H1 (cell line): Measurements from ENCODE around the gene LPAR2. TPM values are rescaled to one million over a fixed set of nuclear protein-coding genes. Genes with fewer than 3 reads are reported as not detected.

Source experiments
- CTCF ChIA-PET: fragments of 300-600 bp; sonication (Branson Sonifier 250); formaldehyde crosslinking; loops from one replicate; lab custom pipeline; 2021; ENCODE audit not compliant: partially characterized antibody; lab: Charles Lee
- POLR2A ChIA-PET: fragments of 300-600 bp; sonication (Branson Sonifier 250); formaldehyde crosslinking; loops from one replicate; lab custom pipeline; 2021; ENCODE audit warnings: inconsistent platforms; ENCODE audit not compliant: partially characterized antibody; lab: Charles Lee
- DNase-seq, 2 experiments: peaks; one replicate each; pipeline versions ENCODE4 v3.0.0 to v3.0.0-alpha.2; 2010 to 2022; ENCODE audit warnings: low spot score in 2 of 2, low read depth in 1 of 2, mixed read lengths in 1 of 2
- FAIRE-seq: peaks from 2 replicates; lab custom pipeline; 2011; peaks lifted over from hg19 to GRCh38; lab: Jason Lieb, UNC
- H2AFZ ChIP-seq: 2 replicates; pipeline ENCODE4 v1.8.1; 2012; ENCODE audit warnings: low read length, inconsistent platforms
- H2AK5ac ChIP-seq: 2 replicates; pipeline ENCODE4 v1.6.1; 2013; ENCODE audit warnings: low read depth, low read length
- H2BK120ac ChIP-seq: replicated peaks from 2 replicates; pipeline ENCODE3; 2013; ENCODE audit warnings: low read depth, low read length, inconsistent platforms
- H2BK12ac ChIP-seq: 2 replicates; pipeline ENCODE4 v1.6.1; 2013; ENCODE audit warnings: low read depth, low read length
- H2BK15ac ChIP-seq: 2 replicates; pipeline ENCODE4 v1.6.1; 2013; ENCODE audit warnings: low read length
- H2BK20ac ChIP-seq: 2 replicates; pipeline ENCODE4 v1.6.1; 2013; ENCODE audit warnings: low read length
- H2BK5ac ChIP-seq: 2 replicates; pipeline ENCODE4 v1.6.1; 2013; ENCODE audit warnings: low read depth, low read length
- H3K14ac ChIP-seq: 2 replicates; pipeline ENCODE4 v1.6.1; 2013; ENCODE audit warnings: inconsistent platforms; ENCODE audit not compliant: insufficient read length
- H3K18ac ChIP-seq: 2 replicates; pipeline ENCODE4 v1.6.1; 2013; ENCODE audit warnings: low read length; ENCODE audit errors: extremely low read depth
- H3K23ac ChIP-seq: 2 replicates; pipeline ENCODE4 v1.6.1; 2013; ENCODE audit warnings: inconsistent platforms; ENCODE audit not compliant: insufficient read length
- H3K23me2 ChIP-seq: 2 replicates; pipeline ENCODE4 v1.6.1; 2013; ENCODE audit warnings: low read depth, low read length
- H3K27ac ChIP-seq: 2 replicates; pipeline ENCODE4 v1.6.1; 2011; ENCODE audit warnings: low read depth, low read length, inconsistent platforms
- H3K27me3 ChIP-seq, 4 experiments: replicated peaks in 1 of 4; 1 replicate in 1 of 4; 2 replicates in 3 of 4; pipeline versions ENCODE4 v1.6.1 to v1.8.1; 2011 to 2013; ENCODE audit warnings: low read length in 3 of 4, mild to moderate bottlenecking in 3 of 4, inconsistent platforms in 2 of 4, mixed read lengths in 2 of 4, moderate library complexity in 1 of 4; ENCODE audit not compliant: control insufficient read depth in 3 of 4, insufficient read depth in 3 of 4; ENCODE audit errors: extremely low read depth in 1 of 4
- H3K36me3 ChIP-seq, 4 experiments: 2 replicates each; pipeline versions ENCODE4 v1.6.1 to v1.8.1; 2011 to 2013; ENCODE audit warnings: mild to moderate bottlenecking in 4 of 4, low read length in 3 of 4, moderate library complexity in 2 of 4, control low read depth in 1 of 4, inconsistent platforms in 1 of 4; ENCODE audit not compliant: insufficient read depth in 4 of 4, control insufficient read depth in 2 of 4
- H3K4ac ChIP-seq: replicated peaks from 2 replicates; pipeline ENCODE3; 2013; ENCODE audit warnings: low read length, low read depth, mixed read lengths, inconsistent platforms; ENCODE audit not compliant: insufficient read length
- H3K4me1 ChIP-seq, 4 experiments: replicated peaks in 1 of 4; 1 replicate in 1 of 4; 2 replicates in 3 of 4; pipeline versions ENCODE4 v1.6.1 to v1.8.1; 2011 to 2013; ENCODE audit warnings: low read length in 3 of 4, inconsistent platforms in 2 of 4, mixed read lengths in 1 of 4; ENCODE audit not compliant: insufficient read depth in 4 of 4, control insufficient read depth in 3 of 4
- H3K4me2 ChIP-seq, 2 experiments: 2 replicates each; pipeline versions ENCODE4 v1.6.1 to v1.8.1; 2011 to 2013; ENCODE audit warnings: low read depth in 2 of 2, low read length in 2 of 2, control low read depth in 1 of 2, inconsistent platforms in 1 of 2, mild to moderate bottlenecking in 1 of 2; ENCODE audit not compliant: insufficient read depth in 1 of 2
- H3K4me3 ChIP-seq, 4 experiments: fragments of 200-600, 300-600 bp in 1 of 4; sonication (generic), shearing (Covaris generic), sonication (Bioruptor Twin) in 1 of 4; 2 replicates each; pipeline versions ENCODE4 v1.5.1 to v1.8.1; 2011 to 2016; ENCODE audit warnings: low read length in 4 of 4, low read depth in 3 of 4, control low read depth in 2 of 4, inconsistent platforms in 2 of 4, mild to moderate bottlenecking in 2 of 4, mixed read lengths in 1 of 4, moderate library complexity in 1 of 4; ENCODE audit not compliant: insufficient read depth in 2 of 4; ENCODE audit errors: extremely low read depth in 1 of 4
- H3K56ac ChIP-seq: replicated peaks from 2 replicates; pipeline ENCODE3; 2013; ENCODE audit warnings: low read depth, mild to moderate bottlenecking, mixed read lengths, low read length, inconsistent platforms; ENCODE audit not compliant: insufficient read length
- H3K79me1 ChIP-seq: 2 replicates; pipeline ENCODE4 v1.6.1; 2013; ENCODE audit warnings: low read depth, low read length, control low read depth
- H3K79me2 ChIP-seq, 2 experiments: 2 replicates each; pipeline versions ENCODE4 v1.6.1 to v1.8.1; 2012 to 2013; ENCODE audit warnings: low read length in 2 of 2, mild to moderate bottlenecking in 2 of 2, inconsistent platforms in 1 of 2; ENCODE audit not compliant: insufficient read depth in 2 of 2, control insufficient read depth in 1 of 2
- H3K9ac ChIP-seq, 4 experiments: replicated peaks in 1 of 4; 1 replicate in 1 of 4; 2 replicates in 3 of 4; pipeline versions ENCODE4 v1.6.1 to v1.8.1; 2011 to 2013; ENCODE audit warnings: low read depth in 3 of 4, low read length in 3 of 4, control low read depth in 2 of 4, mild to moderate bottlenecking in 2 of 4, moderate library complexity in 2 of 4, inconsistent platforms in 1 of 4; ENCODE audit errors: extremely low read depth in 1 of 4
- H3K9me3 ChIP-seq, 2 experiments: 2 replicates each; pipeline versions ENCODE4 v1.6.1 to v1.8.1; 2012 to 2013; ENCODE audit warnings: mild to moderate bottlenecking in 2 of 2, moderate library complexity in 2 of 2, control low read depth in 1 of 2, inconsistent platforms in 1 of 2, low read depth in 1 of 2, low read length in 1 of 2, mixed read lengths in 1 of 2; ENCODE audit not compliant: insufficient read depth in 2 of 2
- H4K20me1 ChIP-seq, 2 experiments: replicated peaks in 1 of 2; 2 replicates each; pipeline versions ENCODE3 to v1.8.1; 2011 to 2013; ENCODE audit warnings: inconsistent platforms in 2 of 2, low read length in 2 of 2, mild to moderate bottlenecking in 1 of 2; ENCODE audit not compliant: insufficient read depth in 2 of 2, control insufficient read depth in 1 of 2
- H4K5ac ChIP-seq: 2 replicates; pipeline ENCODE4 v1.6.1; 2013; ENCODE audit warnings: low read length, low read depth, mixed read lengths, inconsistent platforms; ENCODE audit not compliant: insufficient read length
- H4K8ac ChIP-seq: 2 replicates; pipeline ENCODE4 v1.8.0; 2013; ENCODE audit warnings: mild to moderate bottlenecking, moderate library complexity, low read length, inconsistent platforms; ENCODE audit not compliant: insufficient read depth; ENCODE audit errors: extremely low read depth
- H4K91ac ChIP-seq: replicated peaks from 2 replicates; pipeline ENCODE3; 2013; ENCODE audit warnings: low read length, mixed read lengths, inconsistent platforms; ENCODE audit not compliant: insufficient read length
- ATF2 ChIP-seq: IDR thresholded peaks from 2 replicates; pipeline ENCODE4 v1.6.1; 2012; ENCODE audit warnings: low read length, inconsistent platforms
- CREB1 ChIP-seq: IDR thresholded peaks from 2 replicates; pipeline ENCODE4 v1.6.1; 2012; ENCODE audit warnings: inconsistent platforms
- HDAC2 ChIP-seq, 2 experiments: fragments of 300-600 bp in 1 of 2; sonication (generic) in 1 of 2; IDR thresholded peaks; 2 replicates each; pipeline ENCODE4 v1.6.1; 2011 to 2012; ENCODE audit warnings: low read depth in 2 of 2, low read length in 2 of 2, mild to moderate bottlenecking in 2 of 2, moderate library complexity in 2 of 2, borderline replicate concordance in 1 of 2, inconsistent platforms in 1 of 2
- HDAC6 ChIP-seq: IDR thresholded peaks from one replicate; pipeline ENCODE4 v1.7.1; 2012; ENCODE audit warnings: low read depth, mild to moderate bottlenecking, inconsistent platforms, low read length, moderate library complexity
- KDM1A ChIP-seq: fragments of 200-600, 300-600 bp; sonication (generic); IDR thresholded peaks from 2 replicates; pipeline ENCODE4 v1.7.1; 2016; ENCODE audit warnings: mild to moderate bottlenecking, low read length, borderline replicate concordance
- RBBP5 ChIP-seq: IDR thresholded peaks from 2 replicates; pipeline ENCODE4 v1.7.1; 2012; ENCODE audit warnings: low read depth, mild to moderate bottlenecking, inconsistent platforms, low read length, moderate library complexity, borderline replicate concordance
- SP1 ChIP-seq: IDR thresholded peaks from 2 replicates; pipeline ENCODE4 v1.6.1; 2011; ENCODE audit warnings: low read depth, low read length
- WGBS, 2 experiments: shearing (Covaris generic) in 1 of 2; methylation state at CpG; one replicate each; pipeline versions ENCODE4 v1.1.6 to v1.1.7; 2013 to 2015; ENCODE audit warnings: low lambda C conversion rate in 2 of 2, mixed read lengths in 2 of 2, inconsistent platforms in 1 of 2, low coverage in 1 of 2, missing lambda C conversion rate in 1 of 2; ENCODE audit not compliant: insufficient replicate concordance in 2 of 2, insufficient coverage in 1 of 2, insufficient read length in 1 of 2; ENCODE audit errors: extremely low coverage in 1 of 2, missing lambda C conversion rate in 1 of 2; 5-methylcytosine and 5-hydroxymethylcytosine counted together
- polyA plus RNA-seq, 7 experiments: library from polyadenylated mRNA; depleted of rRNA in 3 of 7; stranded (reverse) in 5 of 7; unstranded in 2 of 7; fragments of >200 nt in 5 of 7; fragments of 200-250 nt in 2 of 7; gene quantifications; 1 replicate in 5 of 7; 2 replicates in 1 of 7; 4 replicates in 1 of 7; pipeline versions ENCODE4 v1.2.1 to v1.2.3, GENCODE V29; 2011 to 2013; ENCODE audit warnings: missing spikeins in 2 of 7, mixed read lengths in 2 of 7
- total RNA-seq: library from RNA; stranded (reverse); fragmentation: NEBNext Ultra II Directional; extraction: Animal tissue kit (Norgen Biotek cat#: 25700); gene quantifications from 2 replicates; pipeline ENCODE4 v1.2.1, GENCODE V29; 2021
- TF ChIP-seq, protein P1 (sequence below): IDR thresholded peaks from 2 replicates; pipeline ENCODE4 v1.6.1; 2012; ENCODE audit warnings: inconsistent platforms

LPAR2 gene
- total and polyA plus RNA-seq, 2 of the 8 experiments (the other 6 are each of a cell fraction or from before 2014, with no cell fraction given), result 47.6 to 70.2 TPM

DNA sequence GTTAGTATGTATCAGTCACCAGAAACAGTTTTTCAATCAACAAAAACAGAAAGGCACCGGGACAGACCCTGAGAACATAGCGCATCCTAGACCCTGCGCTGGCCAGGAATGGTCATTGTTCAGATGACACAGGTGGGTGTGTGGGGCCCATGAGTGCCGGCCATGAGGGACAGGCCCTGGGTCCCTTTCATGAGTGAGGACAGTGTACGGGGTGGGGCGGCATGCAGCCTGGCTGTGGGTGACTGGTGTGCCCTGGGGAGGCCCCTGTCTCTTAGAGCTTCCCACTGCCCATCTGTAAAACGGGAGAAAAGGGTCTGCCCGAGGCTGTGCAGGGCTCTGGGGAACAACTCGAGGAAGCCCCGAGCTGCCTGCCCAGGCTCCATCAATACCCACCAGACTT, 35.3 kb downstream of the LPAR2 start:
- no peaks in the 10 kb centered on the region for H3K79me1 ChIP-seq
- H2BK5ac ChIP-seq, result 0 out of 2 replicates have a peak overlapping the region, but pooled peaks have one; percentile 71
- no peaks in the 10 kb centered on the region for H3K27me3 ChIP-seq
- H4K8ac ChIP-seq, result no peak overlapping the region
- H2BK15ac ChIP-seq, result no peak overlapping the region
- H3K23ac ChIP-seq, result no peak overlapping the region
- H3K23me2 ChIP-seq, result no peaks in the 10 kb centered on the region
- no peaks in the 10 kb centered on the region for H4K20me1 ChIP-seq
- FAIRE-seq (no peak), DNase-seq (no peak)
- H2AK5ac ChIP-seq, result no peak overlapping the region
- CTCF ChIA-PET, result interaction anchor here (1.6 to 1.9 kb wide), 2 partner anchors 16 to 38 kb away, joined by 4 to 7 read pairs; no protein-coding TSS in a partner anchor
- no peak overlapping the region for H3K4ac ChIP-seq
- no peak overlapping the region for H3K27ac ChIP-seq
- H2AFZ ChIP-seq, result no peak overlapping the region
- H4K91ac ChIP-seq, result no peak overlapping the region
- no peak overlapping the region for H2BK120ac ChIP-seq
- H3K4me2 ChIP-seq, result no peak overlapping the region
- H3K9ac ChIP-seq, result no peak overlapping the region
- 95% methylated on average over 10 of the region's 10 CpGs; no CpG with 5 or more reads in 1 of the 2 experiments for WGBS, 2 experiments
- no peak overlapping the region for H3K18ac ChIP-seq
- no peak overlapping the region for H4K5ac ChIP-seq
- peaks cover 5 to 12% (median 9%) of the 10 kb centered on the region in 4 experiments for H3K4me1 ChIP-seq
- no peak overlapping the region for H3K14ac ChIP-seq
- H3K56ac ChIP-seq, result no peak overlapping the region
- no peak overlapping the region for H2BK20ac ChIP-seq
- no peak overlapping the region for H3K4me3 ChIP-seq
- H3K9me3 ChIP-seq, result no peaks in the 10 kb centered on the region
- H3K79me2 ChIP-seq, result no peaks in the 10 kb centered on the region
- POLR2A ChIA-PET, result interaction anchor here (0.9 kb wide), 1 partner anchor 51 kb away, joined by 3 read pairs; the partner anchor contains the start of gene GMIP
- H3K36me3 ChIP-seq, result no peaks in the 10 kb centered on the region
- TF ChIP-seq CREB1 (no peak), KDM1A (no peak), HDAC2 (IDR thresholded peaks at IDR 0.05; ENCODE audit: borderline replicate concordance in 1 of 2, low read depth in 2 of 2, low read length in 2 of 2) (no peak), SP1 (no peak), RBBP5 (no peak), ATF2 (no peak), HDAC6 (no peak)
- TF ChIP-seq, protein P1, sequence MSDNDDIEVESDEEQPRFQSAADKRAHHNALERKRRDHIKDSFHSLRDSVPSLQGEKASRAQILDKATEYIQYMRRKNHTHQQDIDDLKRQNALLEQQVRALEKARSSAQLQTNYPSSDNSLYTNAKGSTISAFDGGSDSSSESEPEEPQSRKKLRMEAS, result no peak
- H2BK12ac ChIP-seq, result no peak overlapping the region
